ENCODE results near the gene ABHD16B.
"Not testable (repeated sequence)": the region's sequence is repeated elsewhere in the genome, so short reads cannot be mapped to it uniquely, and the experiment has no call there.

ABHD16B gene

GRCh38 chr20:63834491-63834880, 26.8 kb upstream of the ABHD16B start:
- no peak for DNase-seq

DNA sequence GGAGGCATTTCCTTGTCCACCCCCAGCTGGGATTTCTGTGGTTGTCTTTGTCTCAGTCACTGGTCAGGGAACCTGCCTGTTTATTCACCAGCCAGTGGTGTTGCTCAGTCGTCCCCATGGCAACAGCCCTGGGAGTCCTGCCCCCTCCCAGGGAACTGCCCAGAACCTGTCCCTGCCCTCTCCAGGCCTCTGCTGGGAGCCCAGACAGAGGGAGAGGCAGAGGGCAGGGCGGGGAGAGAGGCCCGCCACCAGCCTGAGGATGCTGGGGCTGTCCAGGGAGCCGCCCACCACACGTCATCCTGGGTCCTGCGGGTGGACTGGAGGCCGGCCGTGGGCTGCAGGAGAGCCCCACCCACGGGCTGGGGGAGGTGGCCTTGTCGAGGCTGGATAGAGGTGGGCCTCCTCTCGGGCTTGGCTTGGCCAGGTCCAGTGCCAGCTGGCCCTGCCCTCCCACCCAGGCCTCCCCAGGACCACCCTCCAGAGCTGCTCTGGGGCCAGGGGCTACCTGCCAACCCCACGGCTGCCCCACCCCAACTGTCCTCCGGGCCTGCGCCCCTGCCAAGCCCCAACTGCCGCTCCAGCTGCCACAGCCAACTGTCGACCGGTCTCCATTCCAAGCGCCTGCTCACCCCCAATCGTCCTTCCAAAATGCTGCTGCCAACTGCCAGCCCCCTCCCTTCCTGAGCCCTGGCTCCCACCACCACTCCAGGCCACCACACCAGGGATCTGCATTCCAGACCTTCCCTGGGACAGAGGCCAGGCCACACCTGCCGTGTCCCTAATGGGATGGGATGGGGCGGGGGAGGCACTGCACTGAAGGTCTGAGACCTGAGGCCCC, 26.1 kb upstream of the ABHD16B start:
- peak in 36 of 56 donors; percentile 7 to 76 (median 34) for DNase-seq

DNA sequence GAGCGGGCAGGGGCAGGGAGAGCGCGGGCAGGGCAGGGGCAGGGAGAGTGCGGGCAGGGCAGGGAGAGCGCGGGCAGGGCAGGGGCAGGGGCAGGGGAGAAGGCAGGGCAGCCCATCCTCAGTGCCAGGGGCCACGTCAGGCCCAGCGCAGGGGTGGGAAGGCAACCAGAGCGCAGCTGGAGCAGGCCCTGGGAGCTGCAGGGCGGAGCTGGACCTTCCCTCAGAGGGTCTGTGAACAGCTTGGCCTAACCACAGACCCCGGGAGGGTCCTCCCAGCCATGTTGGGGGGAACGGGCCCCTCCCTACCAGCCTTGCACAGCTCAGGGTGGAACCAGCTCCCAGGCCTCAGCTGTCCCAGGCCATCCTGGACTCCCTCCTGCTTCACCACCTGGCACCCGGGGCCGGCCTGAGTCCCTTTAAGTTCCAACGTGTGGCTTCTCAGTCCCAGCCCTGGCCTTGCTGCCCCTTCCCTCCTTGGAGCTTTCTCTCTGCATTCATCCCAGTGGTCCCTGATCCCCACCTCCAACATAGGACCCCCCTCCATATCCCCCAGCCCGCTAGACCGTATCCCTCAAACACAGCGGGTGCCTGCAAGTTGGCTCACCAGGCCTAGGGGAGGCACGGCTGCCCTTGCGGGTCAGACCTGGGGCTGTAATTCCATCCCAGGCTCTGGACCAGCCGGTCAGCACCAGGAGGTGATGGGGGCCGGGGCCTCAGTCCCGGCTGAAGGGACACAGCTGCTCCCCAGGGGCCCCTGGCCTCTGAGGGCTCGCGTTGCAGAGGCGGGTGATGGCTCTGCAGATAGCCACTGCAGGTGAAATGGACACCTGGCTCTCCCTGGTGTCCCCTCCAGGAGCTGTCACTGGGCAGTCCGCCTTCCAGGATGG, 24.6 kb upstream of the ABHD16B start:
- no peak for DNase-seq

GRCh38 chr20:63837479-63837878, 23.8 kb upstream of the ABHD16B start:
- no peak for DNase-seq

DNA sequence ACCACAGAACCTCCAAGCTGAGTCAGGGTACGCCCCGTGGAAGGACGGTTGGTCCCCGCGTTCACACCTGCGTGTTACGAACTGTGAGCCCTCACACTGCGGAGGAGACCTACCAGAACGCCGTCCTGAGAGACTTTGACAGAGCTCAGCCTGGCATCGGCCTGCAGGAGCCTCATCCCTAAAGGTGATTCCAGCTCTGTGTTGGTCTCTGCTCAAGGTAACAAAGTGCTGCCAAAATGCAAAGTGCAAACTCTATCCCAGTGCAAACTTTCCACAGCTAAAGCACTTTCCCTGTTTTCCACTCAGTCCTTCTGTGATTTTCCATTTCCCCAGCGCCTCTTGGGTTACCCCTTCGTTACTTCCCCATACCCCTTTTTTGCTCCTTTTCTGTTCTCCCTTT, 21.7 kb upstream of the ABHD16B start:
- no peak for DNase-seq

DNA sequence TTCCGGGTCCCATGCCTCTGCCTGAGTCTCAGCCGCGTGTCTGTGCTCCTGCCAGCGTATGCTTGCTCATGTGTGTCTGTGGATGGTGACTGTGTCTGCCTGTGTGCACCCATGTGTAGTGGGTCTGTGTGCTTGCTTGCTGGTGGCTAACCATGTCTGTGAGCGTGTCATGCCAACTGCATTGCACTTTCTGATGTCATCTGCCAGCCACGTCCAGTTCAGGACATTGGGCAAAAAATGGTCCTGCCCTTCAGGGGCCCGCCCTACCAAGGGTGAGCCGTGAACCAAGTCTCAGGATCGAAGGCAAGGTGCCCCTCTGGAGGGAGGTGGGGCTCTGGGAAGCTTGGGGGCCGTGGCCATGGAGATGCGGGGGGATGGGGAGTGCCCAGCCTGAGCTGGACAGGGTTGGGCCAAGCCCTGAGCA, 20.9 kb upstream of the ABHD16B start:
- DNase-seq, result no peak

GRCh38 chr20:63842258-63842657, 19.0 kb upstream of the ABHD16B start:
- no peak for DNase-seq

- DNase-seq, result no peak
These were observed 18.1 kb upstream of the ABHD16B start for GRCh38 chr20:63843222-63843621.

GRCh38 chr20:63843778-63844177, 17.5 kb upstream of the ABHD16B start:
- DNase-seq, result no peak

DNA sequence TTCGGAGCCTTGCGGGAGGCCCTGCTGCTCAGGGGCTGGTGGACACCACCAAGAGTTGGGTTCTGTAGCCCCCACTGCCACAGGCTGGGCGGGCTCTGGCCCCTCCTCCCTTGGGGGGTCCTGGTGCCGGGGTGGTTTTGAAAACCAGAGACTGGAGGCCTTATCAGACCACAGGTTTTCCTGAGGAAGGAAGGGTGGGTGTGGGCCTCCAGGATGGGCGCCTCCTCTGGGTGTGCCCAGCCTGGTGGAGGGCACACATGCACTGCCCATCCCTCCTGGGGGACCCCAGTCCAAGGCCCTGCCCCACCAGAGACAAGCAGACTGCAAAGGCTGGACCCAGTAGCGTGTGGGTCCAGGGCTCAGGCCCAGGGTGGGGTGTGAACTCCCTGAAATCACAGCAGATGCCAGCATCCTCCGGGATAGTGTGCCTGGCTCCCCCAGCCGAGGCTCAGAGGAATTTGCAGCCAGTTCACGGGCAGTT, 16.7 kb upstream of the ABHD16B start:
- no peak for DNase-seq

GRCh38 chr20:63846128-63846771, 15.0 kb upstream of the ABHD16B start:
- DNase-seq, result no peak

GRCh38 chr20:63846888-63847236, 14.4 kb upstream of the ABHD16B start:
- no peak for DNase-seq

- DNase-seq, result no peak
These were observed 13.9 kb upstream of the ABHD16B start for GRCh38 chr20:63847237-63848002.

GRCh38 chr20:63848003-63848911, 13.0 kb upstream of the ABHD16B start:
- no peak for DNase-seq

GRCh38 chr20:63850689-63851547, 10.4 kb upstream of the ABHD16B start:
- no peak for DNase-seq

- not testable (repeated sequence) for DNase-seq
These were observed 9.8 kb upstream of the ABHD16B start for GRCh38 chr20:63851548-63851943.

DNA sequence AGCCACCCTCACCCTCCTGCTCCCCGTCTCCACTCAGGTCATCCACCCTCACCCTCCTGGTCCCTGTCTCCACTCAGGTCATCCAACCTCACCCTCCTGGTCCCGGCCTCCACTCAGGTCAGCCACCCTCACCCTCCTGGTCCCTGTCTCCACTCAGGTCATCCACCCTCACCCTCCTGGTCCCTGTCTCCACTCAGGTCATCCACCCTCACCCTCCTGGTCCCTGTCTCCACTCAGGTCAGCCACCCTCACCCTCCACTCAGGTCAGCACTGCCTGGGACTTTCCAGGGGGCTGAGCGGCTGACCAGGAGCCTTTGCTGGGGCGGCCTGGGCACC, 7.6 kb upstream of the ABHD16B start:
- DNase-seq, result not testable (repeated sequence)

DNA sequence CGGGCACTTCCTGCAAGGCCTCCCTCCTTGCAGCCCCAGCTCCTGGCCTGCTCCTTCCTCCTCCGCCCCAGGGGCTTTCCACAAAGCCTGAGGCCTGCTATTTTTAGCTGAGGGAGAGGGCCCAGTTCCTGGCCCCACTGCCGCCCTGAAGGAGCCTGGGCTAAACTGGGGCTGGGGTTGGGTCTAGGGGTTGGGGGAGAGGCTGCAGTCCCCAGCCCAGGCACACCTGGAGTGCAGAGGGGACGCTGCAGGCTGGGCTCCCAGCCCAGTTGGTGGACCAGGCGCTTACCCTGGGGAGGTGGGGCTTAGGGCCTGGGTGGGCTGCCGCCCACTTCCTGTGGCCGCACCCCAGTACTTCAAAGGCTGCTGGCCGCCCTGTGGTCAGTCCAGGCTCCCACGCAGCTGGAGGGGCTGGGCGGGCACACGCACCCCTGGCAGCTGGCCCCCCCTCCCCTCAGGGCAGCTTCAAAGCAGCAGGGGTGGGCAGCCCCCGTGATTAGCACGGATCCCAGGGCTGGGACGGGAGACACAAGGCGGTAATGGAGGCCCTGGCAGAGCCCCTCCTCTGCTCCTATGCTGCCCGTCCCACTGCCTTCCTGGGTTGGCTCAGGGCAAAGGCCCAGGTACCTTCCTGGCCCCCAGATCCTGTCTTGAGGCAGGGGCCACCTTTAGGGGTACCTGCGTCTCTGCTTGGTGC, 7.1 kb upstream of the ABHD16B start:
- DNase-seq, result no peak
